Heart right ventricle (tissue), 16 donors: ENCODE measurements around the gene TREX2. TPM values are rescaled to one million over a fixed set of nuclear protein-coding genes. Genes with fewer than 3 reads are reported as not detected.

Source experiments
- ATAC-seq, 8 donors: fragments of 200-7000 bp; cut with Tn5 transposase; one replicate each; pipeline ENCODE4 v1.9.1; 2020; ENCODE audit warnings: mild to moderate bottlenecking in 8 of 8, moderate library complexity in 8 of 8, moderate number of reproducible peaks in 1 of 8
- DNase-seq, 2 donors: peaks; one replicate each; pipeline ENCODE4 v3.0.0-alpha.2; 2020
- H3K27ac ChIP-seq, 10 donors: fragments of 200-600 bp; sonication (generic) in 2 of 10; one replicate each; pipeline versions ENCODE4 v1.5.0 to v1.8.0; 2020 to 2022; ENCODE audit warnings: mild to moderate bottlenecking in 3 of 10
- H3K27me3 ChIP-seq, 7 donors: fragments of 200-600 bp; one replicate each; pipeline ENCODE4 v1.8.0; 2021 to 2022; ENCODE audit warnings: mild to moderate bottlenecking in 2 of 7
- H3K36me3 ChIP-seq, 9 donors: fragments of 200-600 bp; sonication (generic) in 1 of 9; one replicate each; pipeline versions ENCODE4 v1.5.0 to v1.8.0; 2020 to 2022; ENCODE audit warnings: mild to moderate bottlenecking in 2 of 9
- H3K4me1 ChIP-seq, 9 donors: fragments of 200-600 bp; sonication (generic) in 1 of 9; one replicate each; pipeline versions ENCODE4 v1.5.0 to v1.8.0; 2020 to 2022; ENCODE audit warnings: mild to moderate bottlenecking in 4 of 9
- H3K4me3 ChIP-seq, 10 donors: fragments of 200-600 bp; sonication (generic) in 2 of 10; one replicate each; pipeline versions ENCODE4 v1.5.0 to v1.8.0; 2020 to 2022; ENCODE audit warnings: mild to moderate bottlenecking in 7 of 10, moderate library complexity in 2 of 10
- H3K9me3 ChIP-seq, 11 donors: fragments of 200-600 bp in 10 of 11; sonication (generic) in 2 of 11; one replicate each; pipeline versions ENCODE4 v1.5.0 to v1.8.0; 2013 to 2022; ENCODE audit warnings: mild to moderate bottlenecking in 2 of 11, control low read depth in 1 of 11, moderate library complexity in 1 of 11
- CTCF ChIP-seq, 9 donors: fragments of 200-600 bp; sonication (generic) in 2 of 9; IDR thresholded peaks; one replicate each; pipeline versions ENCODE4 v1.5.0 to v1.8.0; 2021 to 2022; ENCODE audit warnings: antibody characterized with exemption in 9 of 9, mild to moderate bottlenecking in 5 of 9, moderate library complexity in 1 of 9
- WGBS, 2 donors: extraction: QIAGEN DNeasy Blood & Tissue Kit; methylation state at CpG; one replicate each; pipeline ENCODE4 v1.1.7; 2013; ENCODE audit warnings: inconsistent platforms in 1 of 2; 5-methylcytosine and 5-hydroxymethylcytosine counted together
- intact Hi-C, 10 donors: fragments of 100-400 bp; cut with DNase I; formaldehyde crosslinking; loops; one replicate each; pipeline versions ENCODE4 v1.11.1 to v1.14.2; 2022
- polyA plus RNA-seq, 2 donors: library from polyadenylated mRNA; stranded (reverse); fragments of 200-250 nt; gene quantifications; one replicate each; pipeline ENCODE4 v1.2.3, GENCODE V29; 2013
- total RNA-seq, 10 donors: library from RNA; stranded (reverse); fragmentation: NEBNext Ultra II Directional in 3 of 10; extraction: Animal tissue kit (Norgen Biotek cat#: 25700) in 3 of 10; gene quantifications; one replicate each; pipeline versions ENCODE4 v1.2.1 to v1.2.4, GENCODE V29; 2021 to 2023
- donor health status: Arrhythmogenic right ventricular cardiomyopathy.
- donor health status: ischemic (EF 13 %, LVEDD 7.1; RV severe dilation, severe dysfunction).
- donor health status: healthy with polysubstance abuse.
- donor health status: DM: no; HTN: yes; CAD: no.
- donor health status: DM: no; HTN: no; CAD: no.
- donor health status: ischemic (EF 25% LVEDD 6.9; RV normal size, moderate dysfunction).
- donor health status: ischemic (EF 25% LVEDD 5.7; RV mildly dilated, moderate dysfunction).
- donor health status: healthy.
- donor health status: DM: yes; HTN: yes; CAD: no.
- donor health status: Ischemic cardiomyopathy.
- donor health status: ischemic (EF 35%, LVEDD 5.7; RV mildly dilated, moderate dysfunction).
- donor health status: nonischemic (EF 11% LVEDD 7.7; RV severe dilation, severe dysfunction).
- donor health status: DM: yes; HTN: yes; CAD: no.
- donor health status: PGD.
- donor health status: ischemic (EF 29% LVEDD 5.4; RV normal size, mild dysfunction).
- donor health status: nonischemic (EF 23%, LVEDD 6.1; RV moderate dilation, normal function).

TREX2 gene
- total and polyA plus RNA-seq, 12 donors, result 0.20 to 0.44 (median 0.31) TPM; not detected in 4

GRCh38 chrX:153444333-153445011, 1.4 kb downstream of the TREX2 start:
- ATAC-seq (peak in 2 of 8 donors; percentile 5 to 28), DNase-seq (no peak)
- no peak overlapping the region for H3K4me3 ChIP-seq
- H3K27ac ChIP-seq, result no peak overlapping the region
- H3K36me3 ChIP-seq, result peaks cover 0 to 3% (median 0%) of the 10 kb centered on the region in 9 donors
- TF ChIP-seq CTCF (IDR thresholded peaks at IDR 0.05), result no peak
- H3K9me3 ChIP-seq, result peaks cover 0 to 3% (median 0%) of the 10 kb centered on the region in 11 donors
- intact Hi-C loops, result loop anchor here in 1 of 10 donors (5.0 kb wide), 1 partner anchor 412 kb away; no protein-coding TSS in a partner anchor
- H3K4me1 ChIP-seq, result no peaks in the 10 kb centered on the region
- WGBS, 2 donors, result 87 to 93% methylated on average over 34 to 37 of the region's 37 CpGs
- H3K27me3 ChIP-seq, result peaks cover 0 to 6% (median 0%) of the 10 kb centered on the region in 7 donors

GRCh38 chrX:153443476-153444332, 2.2 kb downstream of the TREX2 start:
- Histone ChIP-seq H3K4me1 (no peaks in the 10 kb centered on the region), H3K27ac (no peak overlapping the region), H3K4me3 (no peak overlapping the region), H3K9me3 (peaks cover 0 to 3% (median 0%) of the 10 kb centered on the region in 11 donors), H3K27me3 (peaks cover 0 to 4% (median 0%) of the 10 kb centered on the region in 7 donors), H3K36me3 (no peaks in the 10 kb centered on the region)
- WGBS, 2 donors, result 83 to 89% methylated on average over 25 of the region's 25 CpGs
- no peak for TF ChIP-seq CTCF (IDR thresholded peaks at IDR 0.05)
- ATAC-seq (peak in 1 of 8 donors; percentile 22), DNase-seq (no peak)
- intact Hi-C loops, result loop anchor here in 1 of 10 donors (5.0 kb wide), 1 partner anchor 411 kb away; no protein-coding TSS in a partner anchor

GRCh38 chrX:153442463-153442862, 3.4 kb downstream of the TREX2 start:
- TF ChIP-seq CTCF (IDR thresholded peaks at IDR 0.05), result no peak
- WGBS, 2 donors, result 72 to 92% methylated on average over 5 of the region's 5 CpGs

GRCh38 chrX:153441981-153442380, 3.9 kb downstream of the TREX2 start:
- Histone ChIP-seq H3K36me3 (no peaks in the 10 kb centered on the region), H3K9me3 (peaks cover 0 to 3% (median 0%) of the 10 kb centered on the region in 11 donors), H3K4me3 (no peak overlapping the region), H3K4me1 (no peaks in the 10 kb centered on the region), H3K27me3 (peaks cover 0 to 4% (median 0%) of the 10 kb centered on the region in 7 donors), H3K27ac (no peak overlapping the region)
- intact Hi-C loops, result loop anchor here in 1 of 10 donors (5.0 kb wide), 1 partner anchor 410 kb away; no protein-coding TSS in a partner anchor
- no peak for ATAC-seq
- 82 to 85% methylated on average over 6 to 9 of the region's 9 CpGs for WGBS, 2 donors
- no peak for TF ChIP-seq CTCF (IDR thresholded peaks at IDR 0.05)
- no peak for DNase-seq

More at GRCh38 chrX:153442463-153442862, 3.4 kb downstream of the TREX2 start:
- Histone ChIP-seq H3K4me1 (no peaks in the 10 kb centered on the region), H3K4me3 (no peak overlapping the region), H3K36me3 (no peaks in the 10 kb centered on the region), H3K27me3 (peaks cover 0 to 4% (median 0%) of the 10 kb centered on the region in 7 donors), H3K27ac (no peak overlapping the region), H3K9me3 (peaks cover 0 to 3% (median 0%) of the 10 kb centered on the region in 11 donors)
- DNase-seq (no peak), ATAC-seq (no peak)
- intact Hi-C loops, result loop anchor here in 1 of 10 donors (5.0 kb wide), 1 partner anchor 410 kb away; no protein-coding TSS in a partner anchor
